ENCODE results near the gene APOA4.
"Not testable (repeated sequence)": the region's sequence is repeated elsewhere in the genome, so short reads cannot be mapped to it uniquely, and the experiment has no call there.

Gene APOA4

DNA sequence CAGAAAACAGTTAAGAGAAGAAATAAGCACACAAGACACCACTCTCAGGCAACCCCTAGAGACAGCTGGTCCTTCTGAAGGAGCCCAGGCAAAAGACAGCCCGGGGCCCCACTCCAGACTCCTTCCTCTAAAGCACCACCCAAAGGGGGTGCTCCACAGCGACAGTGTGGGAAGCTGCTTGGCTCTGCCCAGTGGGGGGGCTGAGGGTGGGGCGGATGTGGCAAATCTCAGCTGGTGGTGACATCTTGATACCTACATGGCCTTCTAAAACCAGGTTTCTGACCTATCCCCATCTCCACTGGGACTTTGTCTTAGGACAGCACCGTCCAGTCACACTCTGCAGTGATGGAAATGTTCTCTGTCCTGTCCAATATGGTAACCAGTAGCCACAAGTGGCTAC is 24.5 kb upstream of the APOA4 start:
- DNase-seq = no peak

DNA sequence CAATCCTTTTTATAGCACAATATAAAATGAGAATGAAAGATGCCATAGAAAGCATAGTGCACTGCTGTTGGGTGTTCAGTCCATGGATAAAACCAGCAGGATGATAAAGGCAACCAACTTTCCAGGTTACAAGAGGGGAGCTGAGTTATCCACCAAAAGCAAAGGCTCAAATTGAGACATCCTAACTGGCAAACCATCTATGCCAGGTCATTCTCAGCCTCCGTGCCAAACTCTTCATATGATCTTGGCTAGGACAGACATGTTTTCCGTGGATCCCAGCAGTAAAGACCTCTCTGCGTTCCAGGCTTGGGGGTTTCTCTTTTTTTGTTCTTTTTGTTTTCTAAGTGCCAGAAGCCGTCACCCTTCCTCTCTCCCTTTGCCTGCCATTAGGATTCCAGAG is 21.6 kb upstream of the APOA4 start:
- no peak for DNase-seq

DNA sequence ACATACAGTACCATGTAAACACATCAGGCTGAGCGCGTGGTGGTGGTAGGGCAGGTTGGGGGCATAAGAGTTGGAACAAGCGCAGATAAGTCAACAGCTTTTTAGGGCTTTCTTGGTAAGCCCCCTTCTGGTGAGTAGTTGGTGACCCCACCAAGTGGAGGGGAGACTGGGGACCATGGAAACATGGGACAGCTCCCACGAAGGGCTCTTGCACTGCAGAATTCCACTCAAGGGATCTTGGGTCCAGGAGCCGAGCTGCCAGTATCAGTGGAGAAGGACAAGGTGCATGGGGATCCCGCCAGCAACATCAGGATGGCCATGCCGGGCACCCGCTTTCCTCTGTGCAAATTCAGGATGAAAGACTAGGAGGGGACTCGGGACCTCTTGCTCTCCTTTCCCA is 20.6 kb upstream of the APOA4 start:
- no peak for DNase-seq

DNA sequence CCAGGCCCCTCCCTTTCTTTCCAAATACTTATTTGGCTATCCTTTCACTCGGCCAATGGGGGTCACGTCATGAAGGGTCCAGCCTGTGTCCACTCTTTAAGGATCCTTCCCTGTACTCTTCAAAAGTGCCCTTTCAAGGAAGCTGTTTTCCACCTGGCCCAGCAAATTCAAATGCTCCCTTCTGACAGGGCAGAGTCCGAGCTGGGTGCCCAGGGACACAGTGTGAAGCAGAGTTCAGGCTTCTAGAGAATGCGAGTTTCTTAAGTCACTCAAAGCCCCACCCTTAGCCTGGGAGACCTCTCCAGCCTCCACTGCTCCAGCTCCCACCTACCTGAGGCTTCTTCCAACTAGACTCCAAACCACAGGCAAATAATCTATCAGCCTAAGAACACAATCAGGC is 19.8 kb upstream of the APOA4 start:
- DNase-seq = no peak

DNA sequence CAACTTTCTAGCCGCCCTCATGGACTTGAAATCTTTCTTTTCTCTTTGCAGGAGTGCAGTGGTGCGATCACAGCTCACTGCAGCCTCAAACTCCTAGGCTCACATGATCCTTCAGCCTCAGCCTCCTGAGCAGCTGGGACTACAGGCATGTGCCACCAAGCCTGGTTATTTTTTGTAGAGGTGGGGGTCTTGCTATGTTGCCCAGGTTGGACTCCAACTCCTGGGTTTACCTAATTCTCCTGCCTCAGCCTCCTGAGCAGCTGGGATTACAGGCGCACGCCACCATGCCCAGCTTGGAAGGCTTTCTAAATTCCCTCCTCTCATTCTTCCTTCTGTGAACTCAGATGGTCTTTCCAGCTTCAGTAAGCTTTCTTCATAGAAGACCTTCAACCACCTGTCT is 19.0 kb upstream of the APOA4 start:
- no peak for DNase-seq

DNA sequence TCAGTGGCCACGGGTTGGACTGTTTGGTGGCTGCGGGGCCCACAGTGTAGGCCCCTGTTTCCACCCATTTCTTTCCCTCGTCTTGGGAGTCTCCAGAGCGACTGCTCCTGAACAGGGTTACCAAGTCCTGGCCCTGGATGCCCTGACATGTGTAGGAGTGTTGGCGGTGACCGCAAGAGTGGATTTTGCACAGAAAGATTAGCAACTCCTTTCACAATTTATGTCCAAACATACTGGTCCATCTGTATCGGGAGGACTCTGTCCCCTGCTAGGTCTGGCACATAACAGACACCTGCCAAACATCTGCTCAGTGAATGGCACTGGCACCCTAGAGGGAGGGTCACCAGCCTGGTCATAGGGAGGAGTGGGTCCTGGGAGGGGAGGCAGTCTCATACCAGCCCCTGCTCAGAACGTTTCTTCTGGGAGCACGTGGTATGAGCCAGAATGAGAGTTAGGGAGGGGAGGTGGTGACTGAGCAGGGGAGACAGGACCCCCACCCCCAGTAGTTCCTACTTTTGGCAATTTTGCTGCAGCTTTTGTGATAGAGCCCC is 17.7 kb upstream of the APOA4 start:
- DNase-seq = no peak

DNA sequence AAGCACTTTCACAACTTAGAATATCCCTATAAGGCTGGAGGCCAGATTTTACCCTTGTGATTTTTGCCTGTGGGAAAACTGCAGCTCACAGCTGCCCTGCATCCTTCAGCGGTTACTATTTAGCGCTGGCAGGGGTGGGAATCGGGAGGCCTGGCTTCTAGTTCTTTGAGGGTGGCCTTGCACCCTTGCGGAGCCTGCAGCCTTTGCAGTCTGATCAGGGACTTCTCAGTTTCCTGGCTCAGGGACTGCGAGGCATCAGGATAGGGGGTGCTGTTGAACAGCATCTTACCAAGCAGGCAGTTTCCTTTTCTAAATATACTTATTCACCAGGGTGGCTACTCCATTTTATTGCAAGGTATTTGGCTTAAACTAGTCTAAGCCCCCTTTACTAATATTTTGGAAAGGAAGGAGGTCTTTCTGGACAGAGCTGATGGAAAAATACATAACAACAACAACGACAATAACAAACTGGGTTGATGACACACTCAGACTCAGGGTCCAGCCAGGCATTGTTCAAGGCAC is 17.2 kb upstream of the APOA4 start:
- no peak for DNase-seq

DNA sequence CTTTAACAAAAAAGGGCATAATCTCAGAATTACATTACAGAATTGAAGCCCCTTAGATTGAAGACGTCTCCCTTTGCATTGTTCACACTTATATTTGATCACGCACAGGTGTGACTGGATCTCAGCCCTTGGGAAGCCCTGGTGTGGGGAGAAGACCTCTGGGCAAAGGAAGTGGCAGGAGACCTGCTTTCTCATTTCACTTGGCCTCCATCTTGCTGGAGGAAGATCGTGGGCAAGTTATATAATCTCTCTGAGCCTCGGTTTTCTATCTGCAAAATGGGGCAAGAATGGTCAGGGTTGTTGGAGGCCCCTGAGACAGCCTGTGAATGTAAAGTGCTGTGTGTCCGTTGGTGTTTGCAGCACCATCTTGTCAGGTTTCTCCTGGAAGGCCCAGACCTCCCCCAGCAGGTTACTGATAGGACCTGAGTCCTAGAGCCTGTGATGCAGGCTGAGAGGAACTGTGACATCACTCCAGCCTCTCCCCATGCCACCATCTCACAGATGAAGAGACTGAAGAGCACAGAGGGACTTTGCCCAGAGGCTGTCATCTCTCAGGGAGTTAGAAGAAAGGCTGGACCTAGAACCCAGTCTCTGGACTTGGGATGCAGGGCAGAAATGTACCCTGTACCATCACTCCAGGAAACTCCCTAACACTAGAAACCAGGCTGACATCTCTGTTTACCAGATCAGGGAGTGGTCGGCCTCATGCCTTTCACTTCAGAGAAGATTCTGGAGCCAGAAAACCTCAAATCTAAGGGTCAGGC is 15.4 kb upstream of the APOA4 start:
- DNase-seq = no peak

DNA sequence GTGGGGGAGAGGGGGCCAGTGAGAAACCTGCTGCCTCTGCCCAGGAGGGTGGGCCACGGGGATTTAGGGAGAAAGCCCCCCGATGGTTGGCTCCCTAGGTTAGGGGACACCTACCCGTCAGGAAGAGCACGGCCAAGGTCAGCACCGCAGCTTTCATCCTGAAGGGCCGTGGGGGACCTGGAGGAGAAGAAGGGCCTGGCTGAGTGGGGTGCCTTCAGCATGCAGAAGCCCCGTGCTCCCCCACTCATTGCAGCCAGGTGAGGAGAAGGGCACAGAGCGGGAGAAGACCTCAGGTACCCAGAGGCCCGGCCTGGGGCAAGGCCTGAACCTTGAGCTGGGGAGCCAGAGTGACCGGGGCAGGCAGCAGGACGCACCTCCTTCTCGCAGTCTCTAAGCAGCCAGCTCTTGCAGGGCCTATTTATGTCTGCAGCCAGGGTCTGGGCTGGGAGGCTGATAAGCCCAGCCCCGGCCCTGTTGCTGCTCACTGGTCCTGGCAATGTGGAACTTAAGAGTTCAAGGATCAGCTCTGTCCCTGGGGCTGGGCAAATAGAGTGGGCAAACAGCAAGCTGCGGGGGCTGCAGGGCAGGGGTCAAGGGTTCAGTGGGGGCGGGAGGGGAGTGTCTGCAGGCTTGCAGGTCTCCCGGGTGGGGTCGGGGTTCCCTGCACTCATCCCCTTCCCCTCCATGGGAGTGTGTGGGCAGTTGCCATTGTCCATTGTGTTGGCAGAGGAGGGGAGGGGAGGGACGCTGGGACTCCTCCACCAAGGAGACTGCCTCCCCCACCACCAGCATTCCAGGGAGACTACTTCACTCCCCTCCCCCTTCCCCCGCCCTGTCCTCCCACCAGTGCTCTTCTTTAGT is 14.4 kb upstream of the APOA4 start, which contains the start of gene APOA1:
TSS of gene APOA1 (minus strand) at position 392 of the 861 bp plus-strand sequence. CDS start at position 157, 235 bp downstream.
- DNase-seq = no peak

DNA sequence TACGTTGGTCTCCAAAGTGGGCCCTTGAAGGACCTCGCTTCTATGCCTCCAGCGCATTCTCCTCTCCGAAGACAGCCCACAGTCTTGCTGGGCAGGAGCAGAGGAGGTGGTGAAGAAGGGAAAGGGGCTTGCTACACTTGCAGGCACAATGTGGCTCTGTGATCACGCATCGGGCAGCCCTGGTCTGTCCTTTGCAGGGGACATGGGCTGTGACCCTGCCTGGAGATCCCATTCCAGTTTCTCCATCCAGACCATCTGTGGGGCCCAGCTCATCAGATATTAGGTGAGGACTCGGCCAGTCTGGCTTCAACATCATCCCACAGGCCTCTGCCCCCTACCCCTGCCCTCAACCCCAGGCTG is 13.5 kb upstream of the APOA4 start:
- DNase-seq = no peak

DNA sequence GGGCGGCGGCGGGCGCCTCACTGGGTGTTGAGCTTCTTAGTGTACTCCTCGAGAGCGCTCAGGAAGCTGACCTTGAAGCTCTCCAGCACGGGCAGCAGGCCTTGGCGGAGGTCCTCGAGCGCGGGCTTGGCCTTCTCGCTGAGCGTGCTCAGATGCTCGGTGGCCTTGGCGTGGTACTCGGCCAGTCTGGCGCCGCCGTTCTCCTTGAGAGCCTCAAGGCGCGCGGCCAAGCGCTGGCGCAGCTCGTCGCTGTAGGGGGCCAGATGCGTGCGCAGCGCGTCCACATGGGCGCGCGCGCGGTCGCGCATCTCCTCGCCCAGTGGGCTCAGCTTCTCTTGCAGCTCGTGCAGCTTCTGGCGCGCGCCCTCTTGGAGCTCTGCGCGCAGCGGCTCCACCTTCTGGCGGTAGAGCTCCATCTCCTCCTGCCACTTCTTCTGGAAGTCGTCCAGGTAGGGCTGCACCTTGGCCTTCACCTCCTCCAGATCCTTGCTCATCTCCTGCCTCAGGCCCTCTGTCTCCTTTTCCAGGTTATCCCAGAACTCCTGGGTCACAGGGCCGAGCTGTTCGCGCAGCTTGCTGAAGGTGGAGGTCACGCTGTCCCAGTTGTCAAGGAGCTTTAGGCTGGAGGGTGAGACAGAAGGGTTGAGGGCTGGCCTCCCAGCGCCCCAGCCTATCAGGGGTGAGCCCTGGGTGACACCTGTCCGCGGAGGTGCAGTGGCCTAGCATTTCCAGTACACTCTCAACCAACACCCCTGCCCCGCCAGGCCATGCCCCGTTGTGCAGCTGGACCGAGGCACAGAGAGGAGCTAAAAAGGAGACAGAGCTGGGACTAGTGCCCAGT is 12.9 kb upstream of the APOA4 start:
- peak; percentile 81 for DNase-seq

DNA sequence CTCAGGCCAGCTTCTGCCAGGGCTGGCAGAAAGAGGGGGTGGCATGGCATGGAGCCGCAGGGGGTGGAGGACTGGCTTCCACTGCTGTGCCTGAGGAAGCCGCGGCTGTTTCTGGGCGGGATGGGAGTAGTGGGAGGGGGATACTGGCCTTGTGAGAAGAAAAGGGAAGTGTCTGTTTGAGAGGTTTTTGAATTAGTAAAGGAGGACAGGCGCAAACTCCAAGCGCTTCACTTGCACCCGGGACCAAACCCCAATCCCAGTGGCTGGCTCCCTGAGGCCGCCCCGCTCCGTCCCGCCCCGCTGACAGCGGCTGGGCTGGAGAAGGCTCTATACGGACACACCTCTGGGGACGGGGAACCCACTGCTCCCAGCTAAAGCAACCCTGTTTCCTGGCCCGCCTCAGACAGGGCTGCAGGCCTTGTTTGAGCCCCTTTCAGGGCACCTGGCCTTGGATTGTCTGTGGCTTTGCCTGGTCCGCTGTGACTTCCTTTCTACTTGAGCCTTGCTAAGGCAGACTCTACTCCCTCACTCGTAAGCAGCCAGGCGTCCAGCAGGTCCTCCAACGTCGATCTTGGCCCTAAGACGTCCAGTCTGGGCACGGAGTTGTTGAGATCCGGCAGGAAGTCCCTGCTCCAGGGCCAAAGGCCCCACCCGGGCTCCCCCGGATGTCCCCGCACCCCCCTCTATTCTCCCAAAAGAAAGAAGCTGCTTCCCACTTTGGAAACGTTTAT is 12.1 kb upstream of the APOA4 start:
- no peak for DNase-seq

DNA sequence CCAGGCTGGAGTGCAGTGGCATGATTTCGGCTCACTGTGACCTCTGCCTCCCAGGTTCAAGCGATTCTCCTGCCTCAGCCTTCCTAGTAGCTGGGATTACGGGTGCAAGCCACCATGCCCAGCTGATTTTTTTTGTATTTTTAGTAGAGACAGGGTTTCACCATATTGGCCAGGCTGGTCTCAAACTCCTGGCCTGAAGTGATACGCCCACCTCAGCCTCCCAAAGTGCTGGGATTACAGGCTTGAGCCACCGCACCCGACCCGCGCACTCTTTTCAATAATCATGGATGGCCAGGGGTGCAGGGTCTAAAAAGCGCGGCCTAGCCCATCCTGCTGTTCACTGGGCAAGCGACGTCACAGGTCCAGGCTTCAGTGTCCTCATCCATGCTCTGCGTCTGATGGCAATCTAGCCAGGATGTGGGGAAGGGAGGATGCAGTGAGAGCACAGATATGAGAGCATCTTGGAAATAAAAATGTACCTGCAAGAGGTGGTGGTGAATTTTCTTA is 11.5 kb upstream of the APOA4 start:
- not testable (repeated sequence) for DNase-seq

DNA sequence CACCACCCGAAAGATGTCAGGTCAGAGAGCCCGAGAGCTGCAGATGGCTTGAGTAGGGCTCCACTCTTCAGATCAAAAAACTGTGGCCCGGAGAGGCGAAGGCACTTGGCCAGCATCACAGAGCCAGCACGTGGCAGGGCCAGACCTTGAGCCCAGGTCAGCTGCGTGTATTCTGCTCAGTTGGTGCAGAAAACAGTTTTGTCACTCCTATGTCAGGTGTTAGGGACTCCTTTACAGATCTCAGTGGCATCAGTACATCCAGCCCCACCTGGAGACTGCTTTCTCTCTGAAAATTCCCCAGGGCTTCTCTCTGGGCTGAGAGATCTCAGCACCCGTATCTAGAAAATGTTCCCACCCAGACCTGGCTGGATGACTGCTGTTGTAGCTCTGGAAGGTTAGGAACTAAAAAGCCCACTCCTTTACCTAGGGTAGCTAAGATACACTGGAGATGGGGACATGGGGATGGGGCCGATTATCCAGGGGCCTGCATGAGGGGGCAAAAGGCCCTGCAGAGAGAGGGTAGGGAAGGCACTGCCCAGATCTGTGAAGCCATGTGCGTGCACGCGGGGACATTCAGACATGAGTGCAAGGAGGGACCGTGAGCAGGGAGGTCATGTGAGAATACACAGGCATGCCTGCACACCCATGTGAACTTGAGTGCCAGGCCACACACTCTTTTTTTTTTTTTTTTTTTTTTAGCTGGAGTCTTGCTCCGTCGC is 10.9 kb upstream of the APOA4 start:
- no peak for DNase-seq

DNA sequence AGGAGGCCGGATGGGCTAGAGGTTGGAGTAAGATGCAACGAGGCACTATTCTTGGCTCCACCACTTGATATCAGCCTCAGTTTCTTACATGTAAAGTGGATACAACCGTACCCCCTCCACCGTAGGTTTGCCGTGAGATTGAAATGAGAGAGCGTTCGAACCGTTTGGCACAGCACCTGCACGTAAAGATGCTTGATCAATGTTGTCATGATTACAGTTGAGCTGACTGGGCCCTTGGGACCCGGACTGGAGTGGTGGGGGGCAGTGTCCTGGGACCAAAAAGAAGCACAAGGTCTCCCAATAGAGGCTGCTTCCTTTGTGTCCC is 10.3 kb upstream of the APOA4 start:
- no peak for DNase-seq

DNA sequence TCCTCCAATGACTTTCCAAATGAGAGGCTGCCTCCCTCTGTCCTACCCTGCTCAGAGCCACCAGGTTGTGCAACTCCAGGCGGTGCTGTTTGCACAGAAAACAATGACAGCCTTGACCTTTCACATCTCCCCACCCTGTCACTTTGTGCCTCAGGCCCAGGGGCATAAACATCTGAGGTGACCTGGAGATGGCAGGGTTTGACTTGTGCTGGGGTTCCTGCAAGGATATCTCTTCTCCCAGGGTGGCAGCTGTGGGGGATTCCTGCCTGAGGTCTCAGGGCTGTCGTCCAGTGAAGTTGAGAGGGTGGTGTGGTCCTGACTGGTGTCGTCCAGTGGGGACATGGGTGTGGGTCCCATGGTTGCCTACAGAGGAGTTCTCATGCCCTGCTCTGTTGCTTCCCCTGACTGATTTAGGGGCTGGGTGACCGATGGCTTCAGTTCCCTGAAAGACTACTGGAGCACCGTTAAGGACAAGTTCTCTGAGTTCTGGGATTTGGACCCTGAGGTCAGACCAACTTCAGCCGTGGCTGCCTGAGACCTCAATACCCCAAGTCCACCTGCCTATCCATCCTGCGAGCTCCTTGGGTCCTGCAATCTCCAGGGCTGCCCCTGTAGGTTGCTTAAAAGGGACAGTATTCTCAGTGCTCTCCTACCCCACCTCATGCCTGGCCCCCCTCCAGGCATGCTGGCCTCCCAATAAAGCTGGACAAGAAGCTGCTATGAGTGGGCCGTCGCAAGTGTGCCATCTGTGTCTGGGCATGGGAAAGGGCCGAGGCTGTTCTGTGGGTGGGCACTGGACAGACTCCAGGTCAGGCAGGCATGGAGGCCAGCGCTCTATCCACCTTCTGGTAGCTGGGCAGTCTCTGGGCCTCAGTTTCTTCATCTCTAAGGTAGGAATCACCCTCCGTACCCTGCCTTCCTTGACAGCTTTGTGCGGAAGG is 9.5 kb upstream of the APOA4 start:
- no peak for DNase-seq

DNA sequence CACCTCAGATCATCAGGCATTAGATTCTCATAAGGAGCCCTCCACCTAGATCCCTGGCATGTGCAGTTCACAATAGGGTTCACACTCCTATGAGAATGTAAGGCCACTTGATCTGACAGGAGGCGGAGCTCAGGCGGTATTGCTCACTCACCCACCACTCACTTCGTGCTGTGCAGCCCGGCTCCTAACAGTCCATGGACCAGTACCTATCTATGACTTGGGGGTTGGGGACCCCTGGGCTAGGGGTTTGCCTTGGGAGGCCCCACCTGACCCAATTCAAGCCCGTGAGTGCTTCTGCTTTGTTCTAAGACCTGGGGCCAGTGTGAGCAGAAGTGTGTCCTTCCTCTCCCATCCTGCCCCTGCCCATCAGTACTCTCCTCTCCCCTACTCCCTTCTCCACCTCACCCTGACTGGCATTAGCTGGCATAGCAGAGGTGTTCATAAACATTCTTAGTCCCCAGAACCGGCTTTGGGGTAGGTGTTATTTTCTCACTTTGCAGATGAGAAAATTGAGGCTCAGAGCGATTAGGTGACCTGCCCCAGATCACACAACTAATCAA is 8.8 kb upstream of the APOA4 start:
- no peak for DNase-seq

DNA sequence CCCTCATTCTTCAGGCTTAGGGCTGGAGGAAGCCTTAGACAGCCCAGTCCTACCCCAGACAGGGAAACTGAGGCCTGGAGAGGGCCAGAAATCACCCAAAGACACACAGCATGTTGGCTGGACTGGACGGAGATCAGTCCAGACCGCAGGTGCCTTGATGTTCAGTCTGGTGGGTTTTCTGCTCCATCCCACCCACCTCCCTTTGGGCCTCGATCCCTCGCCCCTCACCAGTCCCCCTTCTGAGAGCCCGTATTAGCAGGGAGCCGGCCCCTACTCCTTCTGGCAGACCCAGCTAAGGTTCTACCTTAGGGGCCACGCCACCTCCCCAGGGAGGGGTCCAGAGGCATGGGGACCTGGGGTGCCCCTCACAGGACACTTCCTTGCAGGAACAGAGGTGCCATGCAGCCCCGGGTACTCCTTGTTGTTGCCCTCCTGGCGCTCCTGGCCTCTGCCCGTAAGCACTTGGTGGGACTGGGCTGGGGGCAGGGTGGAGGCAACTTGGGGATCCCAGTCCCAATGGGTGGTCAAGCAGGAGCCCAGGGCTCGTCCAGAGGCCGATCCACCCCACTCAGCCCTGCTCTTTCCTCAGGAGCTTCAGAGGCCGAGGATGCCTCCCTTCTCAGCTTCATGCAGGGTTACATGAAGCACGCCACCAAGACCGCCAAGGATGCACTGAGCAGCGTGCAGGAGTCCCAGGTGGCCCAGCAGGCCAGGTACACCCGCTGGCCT is 7.2 kb upstream of the APOA4 start:
- DNase-seq = no peak

DNA sequence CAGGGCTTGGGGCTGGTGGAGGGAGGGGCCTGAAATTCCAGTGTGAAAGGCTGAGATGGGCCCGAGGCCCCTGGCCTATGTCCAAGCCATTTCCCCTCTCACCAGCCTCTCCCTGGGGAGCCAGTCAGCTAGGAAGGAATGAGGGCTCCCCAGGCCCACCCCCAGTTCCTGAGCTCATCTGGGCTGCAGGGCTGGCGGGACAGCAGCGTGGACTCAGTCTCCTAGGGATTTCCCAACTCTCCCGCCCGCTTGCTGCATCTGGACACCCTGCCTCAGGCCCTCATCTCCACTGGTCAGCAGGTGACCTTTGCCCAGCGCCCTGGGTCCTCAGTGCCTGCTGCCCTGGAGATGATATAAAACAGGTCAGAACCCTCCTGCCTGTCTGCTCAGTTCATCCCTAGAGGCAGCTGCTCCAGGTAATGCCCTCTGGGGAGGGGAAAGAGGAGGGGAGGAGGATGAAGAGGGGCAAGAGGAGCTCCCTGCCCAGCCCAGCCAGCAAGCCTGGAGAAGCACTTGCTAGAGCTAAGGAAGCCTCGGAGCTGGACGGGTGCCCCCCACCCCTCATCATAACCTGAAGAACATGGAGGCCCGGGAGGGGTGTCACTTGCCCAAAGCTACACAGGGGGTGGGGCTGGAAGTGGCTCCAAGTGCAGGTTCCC is 6.5 kb upstream of the APOA4 start, which contains the start of gene APOC3:
TSS of gene APOC3 (plus strand) at position 383 of the 659 bp plus-strand sequence. CDS start 676 bp downstream, outside the sequence.
- DNase-seq = no peak

Data from activated naive CD4-positive, alpha-beta T cell treated with anti-CD3 and anti-CD28 coated beads, Interleukin-2, amount 50 U/mL, for 16 hours (primary cell).